Left lung (tissue), 10 donors: ENCODE measurements around the gene ADAMTS10. TPM values are rescaled to one million over a fixed set of nuclear protein-coding genes. Genes with fewer than 3 reads are reported as not detected.

ENCODE experiments used
- ATAC-seq: fragments of 200-7000 bp; cut with Tn5 transposase; one replicate; pipeline ENCODE4 v1.9.1; 2020; ENCODE audit warnings: moderate library complexity
- DNase-seq, 4 donors: peaks; one replicate each; pipeline ENCODE4 v3.0.0-alpha.2; 2013 to 2020
- H3K27ac ChIP-seq, 2 donors: fragments of 200-600 bp; sonication (generic) in 1 of 2; one replicate each; pipeline versions ENCODE4 v1.5.0 to v1.8.0; 2020 to 2021
- H3K27me3 ChIP-seq, 2 donors: fragments of 200-600 bp; sonication (generic) in 1 of 2; one replicate each; pipeline versions ENCODE4 v1.5.0 to v1.8.0; 2020 to 2021
- H3K36me3 ChIP-seq, 2 donors: fragments of 200-600 bp; sonication (generic) in 1 of 2; one replicate each; pipeline versions ENCODE4 v1.5.0 to v1.8.0; 2020 to 2021
- H3K4me1 ChIP-seq, 2 donors: fragments of 200-600 bp; one replicate each; pipeline ENCODE4 v1.8.0; 2021
- H3K4me3 ChIP-seq, 2 donors: fragments of 200-600 bp; sonication (generic) in 1 of 2; one replicate each; pipeline versions ENCODE4 v1.5.0 to v1.8.0; 2020 to 2021; ENCODE audit warnings: mild to moderate bottlenecking in 1 of 2
- H3K9me3 ChIP-seq, 2 donors: fragments of 200-600 bp; sonication (generic) in 1 of 2; one replicate each; pipeline versions ENCODE4 v1.5.0 to v1.8.0; 2020 to 2021
- CTCF ChIP-seq, 2 donors: fragments of 200-600 bp; sonication (generic) in 1 of 2; IDR thresholded peaks; one replicate each; pipeline versions ENCODE4 v1.5.0 to v1.8.0; 2021; ENCODE audit warnings: antibody characterized with exemption in 2 of 2
- intact Hi-C, 2 donors: fragments of 100-400 bp; cut with DNase I; formaldehyde crosslinking; loops; one replicate each; pipeline versions ENCODE4 v1.11.2 to v1.14.2; 2022
- polyA plus RNA-seq, 6 donors: library from polyadenylated mRNA; unstranded; fragments of 120-200 nt; gene quantifications; one replicate each; pipeline ENCODE4 v1.2.1, GENCODE V29; 2013; ENCODE audit not compliant: insufficient read length in 6 of 6
- total RNA-seq, 2 donors: library from RNA; stranded (reverse); fragmentation: NEBNext Ultra II Directional; extraction: Animal tissue kit (Norgen Biotek cat#: 25700); gene quantifications; one replicate each; pipeline ENCODE4 v1.2.1, GENCODE V29; 2021
- donor health status: DM: no; HTN: yes; CAD: no.
- donor health status: DM: no; HTN: no; CAD: no.

The ADAMTS10 gene
- total and polyA plus RNA-seq, 8 donors: 18.5 to 72.2 (median 56.9) TPM

GRCh38 chr19:8616861-8617260 is 6.3 kb upstream of the ADAMTS10 start:
- peaks cover 0 to 25% of the 10 kb centered on the region in 2 donors for H3K27me3 ChIP-seq
- no peaks in the 10 kb centered on the region for H3K9me3 ChIP-seq
- H3K4me3 ChIP-seq: no peak overlapping the region
- no peak for ATAC-seq
- H3K27ac ChIP-seq: no peak overlapping the region
- peaks cover 0 to 12% of the 10 kb centered on the region in 2 donors for H3K4me1 ChIP-seq
- no peak for DNase-seq
- TF ChIP-seq CTCF (IDR thresholded peaks at IDR 0.05): no peak
- no peaks in the 10 kb centered on the region for H3K36me3 ChIP-seq
- intact Hi-C loops: no loop called here

GRCh38 chr19:8615813-8616596 is 5.5 kb upstream of the ADAMTS10 start:
- Histone ChIP-seq H3K4me1 (peaks cover 0 to 12% of the 10 kb centered on the region in 2 donors), H3K36me3 (no peaks in the 10 kb centered on the region), H3K4me3 (no peak overlapping the region), H3K9me3 (no peaks in the 10 kb centered on the region), H3K27me3 (peaks cover 0 to 30% of the 10 kb centered on the region in 2 donors), H3K27ac (no peak overlapping the region)
- peak; percentile 93 to 96 for TF ChIP-seq CTCF (IDR thresholded peaks at IDR 0.05)
- ATAC-seq (peak; percentile 78), DNase-seq (peak in 3 of 4 donors; percentile 67 to 85 (median 74))
- intact Hi-C loops: no loop called here

- Histone ChIP-seq H3K4me1 (peaks cover 0 to 12% of the 10 kb centered on the region in 2 donors), H3K36me3 (no peaks in the 10 kb centered on the region), H3K27me3 (peaks cover 0 to 30% of the 10 kb centered on the region in 2 donors), H3K27ac (no peak overlapping the region), H3K4me3 (no peak overlapping the region), H3K9me3 (no peaks in the 10 kb centered on the region)
- intact Hi-C loops: no loop called here
- ATAC-seq: no peak
- DNase-seq: no peak
- TF ChIP-seq CTCF (IDR thresholded peaks at IDR 0.05): no peak
Measured at GRCh38 chr19:8615024-8615423, 4.5 kb upstream of the ADAMTS10 start.

GRCh38 chr19:8614455-8614854 is 3.9 kb upstream of the ADAMTS10 start:
- TF ChIP-seq CTCF (IDR thresholded peaks at IDR 0.05): no peak
- peaks cover 0 to 18% of the 10 kb centered on the region in 2 donors for H3K4me1 ChIP-seq
- ATAC-seq: no peak
- no peaks in the 10 kb centered on the region for H3K9me3 ChIP-seq
- no peak overlapping the region for H3K27ac ChIP-seq
- H3K27me3 ChIP-seq: peaks cover 0 to 33% of the 10 kb centered on the region in 2 donors
- H3K4me3 ChIP-seq: no peak overlapping the region
- DNase-seq: no peak
- H3K36me3 ChIP-seq: no peaks in the 10 kb centered on the region
- intact Hi-C loops: no loop called here

GRCh38 chr19:8612807-8613171 is 2.3 kb upstream of the ADAMTS10 start:
- ATAC-seq (no peak), DNase-seq (no peak)
- Histone ChIP-seq H3K27ac (no peak overlapping the region), H3K9me3 (no peaks in the 10 kb centered on the region), H3K27me3 (peaks cover 0 to 43% of the 10 kb centered on the region in 2 donors), H3K4me1 (peaks cover 0 to 30% of the 10 kb centered on the region in 2 donors), H3K36me3 (no peaks in the 10 kb centered on the region), H3K4me3 (no peak overlapping the region)
- intact Hi-C loops: no loop called here
- no peak for TF ChIP-seq CTCF (IDR thresholded peaks at IDR 0.05)
